HEK293T (cell line): ENCODE measurements around the gene CATSPER2.
"Not testable (repeated sequence)": the region's sequence is repeated elsewhere in the genome, so short reads cannot be mapped to it uniquely, and the experiment has no call there.

ENCODE experiments used
- ARNT ChIP-seq: fragments of 450-650 bp; IDR thresholded peaks from 2 replicates; pipeline ENCODE4 v1.6.1; 2017; ENCODE audit warnings: mild to moderate bottlenecking
- ELF4 ChIP-seq: fragments of 450-650 bp; IDR thresholded peaks from 2 replicates; pipeline ENCODE4 v1.6.1; 2017; ENCODE audit warnings: antibody characterized with exemption
- FOXA1 ChIP-seq: fragments of 450-650 bp; IDR thresholded peaks from 2 replicates; pipeline ENCODE4 v1.6.1; 2016; ENCODE audit warnings: mild to moderate bottlenecking
- FOXK2 ChIP-seq: fragments of 450-650 bp; IDR thresholded peaks from 2 replicates; pipeline ENCODE4 v1.6.1; 2016; ENCODE audit warnings: mild to moderate bottlenecking
- HDGF ChIP-seq: fragments of 450-650 bp; IDR thresholded peaks from 2 replicates; pipeline ENCODE4 v1.6.1; 2017; ENCODE audit warnings: antibody characterized with exemption, borderline replicate concordance
- SP1 ChIP-seq: fragments of 450-650 bp; IDR thresholded peaks from 2 replicates; pipeline ENCODE4 v1.6.1; 2017
- SUZ12 ChIP-seq: fragments of 450-650 bp; IDR thresholded peaks from 2 replicates; pipeline ENCODE4 v1.6.1; 2016; ENCODE audit warnings: mild to moderate bottlenecking
- TARDBP ChIP-seq: fragments of 450-650 bp; IDR thresholded peaks from 2 replicates; pipeline ENCODE4 v1.6.1; 2016
- ZNF384 ChIP-seq: fragments of 450-650 bp; IDR thresholded peaks from 2 replicates; pipeline ENCODE4 v1.6.1; 2016

DNA sequence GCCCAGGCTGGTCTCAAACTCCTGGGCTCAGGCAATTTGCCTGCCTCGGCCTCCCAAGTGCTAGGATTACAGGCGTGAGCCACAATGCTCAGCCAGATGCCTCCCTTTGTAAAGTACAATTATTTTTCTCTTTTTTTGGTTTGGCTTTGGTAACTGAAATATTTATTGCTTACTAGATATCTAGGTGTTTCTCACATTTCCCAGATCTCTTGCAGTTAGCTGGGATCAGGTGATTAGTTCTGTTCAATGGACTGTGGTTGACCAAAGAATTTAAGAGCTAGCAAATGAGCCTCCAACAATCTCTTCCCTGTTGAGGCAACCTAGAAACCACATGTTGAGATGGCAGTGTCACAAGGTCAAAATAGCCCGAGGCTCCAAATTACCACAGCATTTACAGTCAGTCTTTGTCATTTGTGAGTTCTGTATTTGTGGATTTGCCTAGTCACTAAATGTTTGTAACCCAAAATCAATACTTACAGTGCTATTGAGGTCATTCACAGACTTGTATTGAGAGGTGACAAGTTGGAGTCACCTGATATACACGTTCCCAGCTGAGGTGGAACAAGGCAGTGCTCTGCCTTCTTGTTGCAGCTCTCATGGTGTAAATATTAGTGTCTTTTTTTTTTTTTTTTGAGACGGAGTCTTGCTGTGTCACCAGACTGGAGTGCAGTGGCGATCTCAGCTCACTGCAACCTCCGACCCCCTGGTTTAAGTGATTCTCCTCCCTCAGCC is 26.4 kb downstream of the CATSPER2 start:
- not testable (repeated sequence) for TF ChIP-seq TARDBP, ZNF384, SP1, FOXK2, SUZ12, HDGF, FOXA1, ARNT, ELF4
